ENCODE measurements around the gene ABLIM3.

ABLIM3 gene

DNA sequence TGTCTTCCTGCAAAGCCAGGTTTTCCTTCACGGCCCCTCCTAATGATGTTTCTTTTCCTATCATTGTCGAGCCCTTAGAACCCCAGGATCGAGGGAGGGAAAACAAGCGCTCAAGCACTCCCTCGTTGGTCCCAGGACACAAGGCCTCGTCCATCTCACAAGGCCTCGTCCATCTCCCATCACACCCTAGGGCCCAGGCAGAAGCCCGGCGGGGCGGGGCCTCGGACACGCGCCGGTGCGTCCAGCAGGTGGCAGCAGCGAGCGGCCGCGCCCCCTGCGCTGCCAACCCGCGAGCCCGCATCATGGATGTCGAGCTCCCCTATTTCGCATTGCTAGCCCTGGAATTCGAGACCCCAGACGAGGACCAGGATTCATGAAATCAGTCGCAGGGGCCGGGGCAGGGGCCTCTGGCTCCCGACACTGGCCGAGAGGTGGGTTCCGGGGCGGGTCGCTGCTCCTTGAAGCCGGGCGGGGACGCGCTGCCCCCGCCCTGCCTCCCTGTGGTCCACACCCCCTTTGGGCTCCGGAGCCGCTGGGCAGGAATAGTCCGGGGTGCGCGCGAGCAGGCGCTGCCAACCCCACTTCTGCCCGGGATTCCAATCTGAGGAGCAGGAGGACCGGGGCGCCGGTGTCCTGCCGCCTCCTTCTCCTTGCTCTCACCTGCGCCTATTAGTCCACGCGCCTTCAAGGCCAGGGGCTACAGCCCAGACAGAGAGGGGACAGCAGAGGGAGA, at the start of gene ABLIM3:
Gene ABLIM3, plus strand, starts transcription at position 270 of the 733 bp plus-strand sequence. CDS start 603 bp downstream, outside the sequence.
- peak; percentile 90 for ATAC-seq
- TF ChIP-seq SNAI2 (CRISPR knock-in tag; IDR thresholded peaks at IDR 0.05) (no peak), PPARA (CRISPR knock-in tag; IDR thresholded peaks at IDR 0.05; ENCODE audit: borderline replicate concordance) (no peak), ZNF70 (CRISPR knock-in tag; IDR thresholded peaks at IDR 0.05) (no peak), ZNF8 (CRISPR knock-in tag; IDR thresholded peaks at IDR 0.05) (no peak), ZFP30 (CRISPR knock-in tag; IDR thresholded peaks at IDR 0.05) (no peak), RARB (CRISPR knock-in tag; IDR thresholded peaks at IDR 0.05) (no peak), PATZ1 (CRISPR knock-in tag; IDR thresholded peaks at IDR 0.05; ENCODE audit: borderline replicate concordance) (no peak)

DNA sequence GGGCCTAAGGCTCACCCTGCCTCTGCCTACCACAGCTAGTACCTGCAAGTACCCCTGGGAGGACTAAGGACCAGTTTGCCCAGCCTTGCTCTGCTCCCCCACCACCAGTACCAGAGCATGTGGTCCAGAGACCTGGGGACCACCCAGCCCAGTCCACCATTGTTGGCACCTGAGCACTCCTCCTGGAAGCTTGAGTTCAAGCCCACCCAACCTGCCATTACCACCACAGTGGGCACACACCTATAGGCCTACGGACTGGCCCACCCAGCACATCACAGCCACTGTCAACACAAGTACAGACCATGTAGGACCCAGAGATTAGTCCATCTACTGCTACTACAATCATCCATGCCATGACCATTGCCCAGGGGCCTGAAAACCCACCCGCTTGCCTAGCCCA, 47.7 kb upstream of the ABLIM3 start:
- TF ChIP-seq ZFP3 (CRISPR knock-in tag; IDR thresholded peaks at IDR 0.05) (no peak), PPARA (CRISPR knock-in tag; IDR thresholded peaks at IDR 0.05; ENCODE audit: borderline replicate concordance) (no peak), GLIS3 (CRISPR knock-in tag; IDR thresholded peaks at IDR 0.05) (no peak), ARNTL (CRISPR knock-in tag; IDR thresholded peaks at IDR 0.05; ENCODE audit: borderline replicate concordance, low read depth) (no peak), ZFP30 (CRISPR knock-in tag; IDR thresholded peaks at IDR 0.05) (no peak), ESRRG (CRISPR knock-in tag; IDR thresholded peaks at IDR 0.05) (no peak), SNAI2 (CRISPR knock-in tag; IDR thresholded peaks at IDR 0.05) (no peak), CSDC2 (CRISPR knock-in tag; IDR thresholded peaks at IDR 0.05) (no peak), POU6F1 (CRISPR knock-in tag; IDR thresholded peaks at IDR 0.05; ENCODE audit: borderline replicate concordance, low read depth) (no peak), TCF4 (CRISPR knock-in tag; IDR thresholded peaks at IDR 0.05; ENCODE audit: borderline replicate concordance) (no peak), ZC3H10 (CRISPR knock-in tag; IDR thresholded peaks at IDR 0.05) (no peak)
- TF ChIP-seq, protein P1, sequence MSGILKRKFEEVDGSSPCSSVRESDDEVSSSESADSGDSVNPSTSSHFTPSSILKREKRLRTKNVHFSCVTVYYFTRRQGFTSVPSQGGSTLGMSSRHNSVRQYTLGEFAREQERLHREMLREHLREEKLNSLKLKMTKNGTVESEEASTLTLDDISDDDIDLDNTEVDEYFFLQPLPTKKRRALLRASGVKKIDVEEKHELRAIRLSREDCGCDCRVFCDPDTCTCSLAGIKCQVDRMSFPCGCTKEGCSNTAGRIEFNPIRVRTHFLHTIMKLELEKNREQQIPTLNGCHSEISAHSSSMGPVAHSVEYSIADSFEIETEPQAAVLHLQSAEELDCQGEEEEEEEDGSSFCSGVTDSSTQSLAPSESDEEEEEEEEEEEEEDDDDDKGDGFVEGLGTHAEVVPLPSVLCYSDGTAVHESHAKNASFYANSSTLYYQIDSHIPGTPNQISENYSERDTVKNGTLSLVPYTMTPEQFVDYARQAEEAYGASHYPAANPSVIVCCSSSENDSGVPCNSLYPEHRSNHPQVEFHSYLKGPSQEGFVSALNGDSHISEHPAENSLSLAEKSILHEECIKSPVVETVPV (CRISPR knock-in tag; IDR thresholded peaks at IDR 0.05) = no peak
- no peak for ATAC-seq

GRCh38 chr5:149094996-149095395, 46.3 kb upstream of the ABLIM3 start:
- TF ChIP-seq, protein P2, sequence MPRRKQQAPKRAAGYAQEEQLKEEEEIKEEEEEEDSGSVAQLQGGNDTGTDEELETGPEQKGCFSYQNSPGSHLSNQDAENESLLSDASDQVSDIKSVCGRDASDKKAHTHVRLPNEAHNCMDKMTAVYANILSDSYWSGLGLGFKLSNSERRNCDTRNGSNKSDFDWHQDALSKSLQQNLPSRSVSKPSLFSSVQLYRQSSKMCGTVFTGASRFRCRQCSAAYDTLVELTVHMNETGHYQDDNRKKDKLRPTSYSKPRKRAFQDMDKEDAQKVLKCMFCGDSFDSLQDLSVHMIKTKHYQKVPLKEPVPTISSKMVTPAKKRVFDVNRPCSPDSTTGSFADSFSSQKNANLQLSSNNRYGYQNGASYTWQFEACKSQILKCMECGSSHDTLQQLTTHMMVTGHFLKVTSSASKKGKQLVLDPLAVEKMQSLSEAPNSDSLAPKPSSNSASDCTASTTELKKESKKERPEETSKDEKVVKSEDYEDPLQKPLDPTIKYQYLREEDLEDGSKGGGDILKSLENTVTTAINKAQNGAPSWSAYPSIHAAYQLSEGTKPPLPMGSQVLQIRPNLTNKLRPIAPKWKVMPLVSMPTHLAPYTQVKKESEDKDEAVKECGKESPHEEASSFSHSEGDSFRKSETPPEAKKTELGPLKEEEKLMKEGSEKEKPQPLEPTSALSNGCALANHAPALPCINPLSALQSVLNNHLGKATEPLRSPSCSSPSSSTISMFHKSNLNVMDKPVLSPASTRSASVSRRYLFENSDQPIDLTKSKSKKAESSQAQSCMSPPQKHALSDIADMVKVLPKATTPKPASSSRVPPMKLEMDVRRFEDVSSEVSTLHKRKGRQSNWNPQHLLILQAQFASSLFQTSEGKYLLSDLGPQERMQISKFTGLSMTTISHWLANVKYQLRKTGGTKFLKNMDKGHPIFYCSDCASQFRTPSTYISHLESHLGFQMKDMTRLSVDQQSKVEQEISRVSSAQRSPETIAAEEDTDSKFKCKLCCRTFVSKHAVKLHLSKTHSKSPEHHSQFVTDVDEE (CRISPR knock-in tag; IDR thresholded peaks at IDR 0.05) = no peak
- TF ChIP-seq SNAI2 (CRISPR knock-in tag; IDR thresholded peaks at IDR 0.05) (no peak), ARNTL (CRISPR knock-in tag; IDR thresholded peaks at IDR 0.05; ENCODE audit: borderline replicate concordance, low read depth) (no peak)
- ATAC-seq = no peak

- ATAC-seq = no peak
- TF ChIP-seq GLIS3 (CRISPR knock-in tag; IDR thresholded peaks at IDR 0.05) (no peak), ARNTL (CRISPR knock-in tag; IDR thresholded peaks at IDR 0.05; ENCODE audit: borderline replicate concordance, low read depth) (no peak), TOX (CRISPR knock-in tag; IDR thresholded peaks at IDR 0.05; ENCODE audit: borderline replicate concordance) (no peak), SNAI2 (CRISPR knock-in tag; IDR thresholded peaks at IDR 0.05) (no peak), ZNF70 (CRISPR knock-in tag; IDR thresholded peaks at IDR 0.05) (no peak), ISL1 (CRISPR knock-in tag; IDR thresholded peaks at IDR 0.05) (no peak), ZFP30 (CRISPR knock-in tag; IDR thresholded peaks at IDR 0.05) (no peak), ESRRG (CRISPR knock-in tag; IDR thresholded peaks at IDR 0.05) (no peak), PPARA (CRISPR knock-in tag; IDR thresholded peaks at IDR 0.05; ENCODE audit: borderline replicate concordance) (no peak), BACH2 (CRISPR knock-in tag; IDR thresholded peaks at IDR 0.05; ENCODE audit: borderline replicate concordance) (no peak)
- TF ChIP-seq, protein P2 (CRISPR knock-in tag; IDR thresholded peaks at IDR 0.05) = no peak
- TF ChIP-seq, protein P1 (CRISPR knock-in tag; IDR thresholded peaks at IDR 0.05) = no peak
- TF ChIP-seq, protein P3, sequence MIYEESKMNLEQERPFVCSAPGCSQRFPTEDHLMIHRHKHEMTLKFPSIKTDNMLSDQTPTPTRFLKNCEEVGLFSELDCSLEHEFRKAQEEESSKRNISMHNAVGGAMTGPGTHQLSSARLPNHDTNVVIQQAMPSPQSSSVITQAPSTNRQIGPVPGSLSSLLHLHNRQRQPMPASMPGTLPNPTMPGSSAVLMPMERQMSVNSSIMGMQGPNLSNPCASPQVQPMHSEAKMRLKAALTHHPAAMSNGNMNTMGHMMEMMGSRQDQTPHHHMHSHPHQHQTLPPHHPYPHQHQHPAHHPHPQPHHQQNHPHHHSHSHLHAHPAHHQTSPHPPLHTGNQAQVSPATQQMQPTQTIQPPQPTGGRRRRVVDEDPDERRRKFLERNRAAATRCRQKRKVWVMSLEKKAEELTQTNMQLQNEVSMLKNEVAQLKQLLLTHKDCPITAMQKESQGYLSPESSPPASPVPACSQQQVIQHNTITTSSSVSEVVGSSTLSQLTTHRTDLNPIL (CRISPR knock-in tag; IDR thresholded peaks at IDR 0.05; ENCODE audit: low read depth) = no peak
Measured at GRCh38 chr5:149099920-149100319, 41.4 kb upstream of the ABLIM3 start.

All from SK-N-SH treated with all-trans-retinoic acid at 6 μM for 48 hours (cell line).